Peyer's patch (tissue), 4 donors: ENCODE results near the gene ARMH1.

Experiments used
- POLR2A ChIP-seq, 2 donors: fragments of 450-650 bp; IDR thresholded peaks; one replicate each; pipeline ENCODE4 v1.5.1; 2017; ENCODE audit warnings: antibody characterized with exemption in 2 of 2, mild to moderate bottlenecking in 2 of 2, moderate library complexity in 2 of 2
- TF ChIP-seq, protein P1 (sequence below), 6 experiments: fragments of 450-650 bp in 4 of 6; fragments of 200-600 bp in 2 of 6; sonication (generic) in 1 of 6; IDR thresholded peaks; one replicate each; pipeline ENCODE4 v1.5.1; 2017 to 2019; ENCODE audit warnings: antibody characterized with exemption in 6 of 6, mild to moderate bottlenecking in 3 of 6, moderate library complexity in 1 of 6

DNA sequence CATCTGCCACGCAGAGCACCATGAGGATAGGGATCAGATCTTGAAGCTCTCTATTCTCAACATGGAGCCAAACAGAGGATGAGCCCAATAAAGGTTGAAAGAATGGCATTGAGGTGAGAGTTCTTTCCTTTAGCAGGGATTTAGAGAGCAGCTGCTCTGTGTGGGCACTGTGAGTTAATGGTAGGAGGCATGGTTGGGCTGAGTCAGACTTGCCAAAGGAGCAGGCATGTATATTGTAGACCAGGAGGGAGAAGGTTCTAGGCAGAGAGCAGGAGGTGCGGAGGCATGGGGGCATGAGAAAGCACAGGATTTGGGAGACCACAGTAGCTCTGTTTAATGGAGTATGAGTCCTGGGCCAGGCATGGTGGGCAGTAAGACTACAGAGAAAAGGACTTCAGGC lies 32.3 kb upstream of the ARMH1 start:
- TF ChIP-seq, protein P1, sequence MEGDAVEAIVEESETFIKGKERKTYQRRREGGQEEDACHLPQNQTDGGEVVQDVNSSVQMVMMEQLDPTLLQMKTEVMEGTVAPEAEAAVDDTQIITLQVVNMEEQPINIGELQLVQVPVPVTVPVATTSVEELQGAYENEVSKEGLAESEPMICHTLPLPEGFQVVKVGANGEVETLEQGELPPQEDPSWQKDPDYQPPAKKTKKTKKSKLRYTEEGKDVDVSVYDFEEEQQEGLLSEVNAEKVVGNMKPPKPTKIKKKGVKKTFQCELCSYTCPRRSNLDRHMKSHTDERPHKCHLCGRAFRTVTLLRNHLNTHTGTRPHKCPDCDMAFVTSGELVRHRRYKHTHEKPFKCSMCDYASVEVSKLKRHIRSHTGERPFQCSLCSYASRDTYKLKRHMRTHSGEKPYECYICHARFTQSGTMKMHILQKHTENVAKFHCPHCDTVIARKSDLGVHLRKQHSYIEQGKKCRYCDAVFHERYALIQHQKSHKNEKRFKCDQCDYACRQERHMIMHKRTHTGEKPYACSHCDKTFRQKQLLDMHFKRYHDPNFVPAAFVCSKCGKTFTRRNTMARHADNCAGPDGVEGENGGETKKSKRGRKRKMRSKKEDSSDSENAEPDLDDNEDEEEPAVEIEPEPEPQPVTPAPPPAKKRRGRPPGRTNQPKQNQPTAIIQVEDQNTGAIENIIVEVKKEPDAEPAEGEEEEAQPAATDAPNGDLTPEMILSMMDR (IDR thresholded peaks at IDR 0.05) = no peak
- TF ChIP-seq POLR2A (IDR thresholded peaks at IDR 0.05) = no peak
